ENCODE measurements around the gene GYPC.

- TF ChIP-seq POLR2AphosphoS5 (IDR thresholded peaks at IDR 0.05) (no peak), EP300 (IDR thresholded peaks at IDR 0.05) (no peak)
Measured at GRCh38 chr2:126707941-126708340, 52.0 kb downstream of the GYPC start.
